ENCODE results near the gene ZRANB3. TPM values are rescaled to one million over a fixed set of nuclear protein-coding genes. Genes with fewer than 3 reads are reported as not detected.

The ZRANB3 gene
- total RNA-seq, 1 donor from 2014 or later = 18.6 TPM

DNA sequence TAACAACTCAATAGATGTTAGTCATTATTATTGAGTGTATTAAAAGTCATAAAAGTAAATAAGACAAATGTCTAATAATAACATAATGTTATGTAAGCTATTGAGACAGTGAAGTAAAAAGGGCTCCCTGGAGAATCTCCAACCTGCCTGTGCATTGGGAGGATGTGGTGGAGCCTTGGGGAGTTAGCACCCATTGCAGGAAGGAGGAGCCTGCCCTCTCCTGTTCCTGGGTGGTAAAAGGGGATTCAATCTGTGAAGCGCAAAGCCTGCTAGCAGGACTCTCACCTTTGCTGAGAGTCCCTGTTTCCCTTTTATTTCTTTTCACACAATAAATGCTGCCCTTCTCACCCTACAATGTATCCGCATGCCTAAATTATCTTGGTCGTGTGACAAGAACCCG is 272.8 kb downstream of the ZRANB3 start:
- DNase-seq (ENCODE audit: low read depth, low spot score) = no peak
- Mint-ChIP-seq H3K27ac (ENCODE audit: unreplicated experiment) (no peak overlapping the region), H3K4me3 (no peak overlapping the region)

DNA sequence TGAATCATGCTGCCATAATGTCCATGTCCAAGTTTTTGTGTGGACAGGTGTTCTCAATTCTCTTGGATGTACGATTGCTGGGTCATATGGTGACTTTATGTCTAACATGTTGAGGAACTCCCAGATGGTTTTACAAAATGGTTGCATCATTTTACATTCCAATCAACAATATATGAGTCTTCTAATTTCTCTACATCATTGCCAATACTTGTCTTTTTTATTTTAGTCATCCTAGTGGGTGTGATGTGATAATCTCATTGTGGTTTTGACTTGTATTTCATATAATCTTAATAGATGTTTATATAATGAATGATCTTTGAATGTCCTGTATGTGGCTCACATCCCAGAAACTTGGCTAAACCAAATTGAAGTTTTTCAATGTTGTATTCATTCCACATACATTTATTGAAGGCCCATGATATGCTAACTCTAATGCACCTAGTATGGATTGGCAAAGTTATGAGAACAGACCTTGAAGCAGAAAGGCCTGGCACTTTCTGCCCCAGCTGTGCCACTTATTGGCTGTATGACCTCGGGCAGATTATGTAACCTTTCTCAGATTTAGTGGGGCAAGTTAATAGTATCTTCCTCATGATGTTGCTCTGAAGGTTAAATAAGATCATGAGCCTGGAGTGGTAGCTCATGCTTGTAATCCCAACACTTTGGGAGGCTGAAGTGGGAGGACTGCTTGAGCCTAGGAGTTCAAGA is 273.5 kb downstream of the ZRANB3 start:
- no peaks in the 10 kb centered on the region for H3K27me3 Mint-ChIP-seq (ENCODE audit: low read depth)
- no peaks in the 10 kb centered on the region for H3K9me3 Mint-ChIP-seq
- H3K36me3 Mint-ChIP-seq (ENCODE audit: low read depth) = peaks cover 9% of the 10 kb centered on the region
- H3K4me3 Mint-ChIP-seq = no peak overlapping the region
- H3K4me1 Mint-ChIP-seq = peaks cover 7% of the 10 kb centered on the region
- TF ChIP-seq, protein P1, sequence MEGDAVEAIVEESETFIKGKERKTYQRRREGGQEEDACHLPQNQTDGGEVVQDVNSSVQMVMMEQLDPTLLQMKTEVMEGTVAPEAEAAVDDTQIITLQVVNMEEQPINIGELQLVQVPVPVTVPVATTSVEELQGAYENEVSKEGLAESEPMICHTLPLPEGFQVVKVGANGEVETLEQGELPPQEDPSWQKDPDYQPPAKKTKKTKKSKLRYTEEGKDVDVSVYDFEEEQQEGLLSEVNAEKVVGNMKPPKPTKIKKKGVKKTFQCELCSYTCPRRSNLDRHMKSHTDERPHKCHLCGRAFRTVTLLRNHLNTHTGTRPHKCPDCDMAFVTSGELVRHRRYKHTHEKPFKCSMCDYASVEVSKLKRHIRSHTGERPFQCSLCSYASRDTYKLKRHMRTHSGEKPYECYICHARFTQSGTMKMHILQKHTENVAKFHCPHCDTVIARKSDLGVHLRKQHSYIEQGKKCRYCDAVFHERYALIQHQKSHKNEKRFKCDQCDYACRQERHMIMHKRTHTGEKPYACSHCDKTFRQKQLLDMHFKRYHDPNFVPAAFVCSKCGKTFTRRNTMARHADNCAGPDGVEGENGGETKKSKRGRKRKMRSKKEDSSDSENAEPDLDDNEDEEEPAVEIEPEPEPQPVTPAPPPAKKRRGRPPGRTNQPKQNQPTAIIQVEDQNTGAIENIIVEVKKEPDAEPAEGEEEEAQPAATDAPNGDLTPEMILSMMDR (conservative IDR thresholded peaks at IDR 0.05) = no peak
- no peak for DNase-seq (ENCODE audit: low read depth, low spot score)
- no peak overlapping the region for H3K27ac Mint-ChIP-seq (ENCODE audit: unreplicated experiment)

More for the DNA sequence above, 272.8 kb downstream of the ZRANB3 start:
- Mint-ChIP-seq H3K27me3 (ENCODE audit: low read depth) (no peaks in the 10 kb centered on the region), H3K4me1 (peaks cover under 1% of the 10 kb centered on the region), H3K36me3 (ENCODE audit: low read depth) (peaks cover 3% of the 10 kb centered on the region), H3K9me3 (no peaks in the 10 kb centered on the region)
- TF ChIP-seq, protein P1 (conservative IDR thresholded peaks at IDR 0.05) = no peak

DNA sequence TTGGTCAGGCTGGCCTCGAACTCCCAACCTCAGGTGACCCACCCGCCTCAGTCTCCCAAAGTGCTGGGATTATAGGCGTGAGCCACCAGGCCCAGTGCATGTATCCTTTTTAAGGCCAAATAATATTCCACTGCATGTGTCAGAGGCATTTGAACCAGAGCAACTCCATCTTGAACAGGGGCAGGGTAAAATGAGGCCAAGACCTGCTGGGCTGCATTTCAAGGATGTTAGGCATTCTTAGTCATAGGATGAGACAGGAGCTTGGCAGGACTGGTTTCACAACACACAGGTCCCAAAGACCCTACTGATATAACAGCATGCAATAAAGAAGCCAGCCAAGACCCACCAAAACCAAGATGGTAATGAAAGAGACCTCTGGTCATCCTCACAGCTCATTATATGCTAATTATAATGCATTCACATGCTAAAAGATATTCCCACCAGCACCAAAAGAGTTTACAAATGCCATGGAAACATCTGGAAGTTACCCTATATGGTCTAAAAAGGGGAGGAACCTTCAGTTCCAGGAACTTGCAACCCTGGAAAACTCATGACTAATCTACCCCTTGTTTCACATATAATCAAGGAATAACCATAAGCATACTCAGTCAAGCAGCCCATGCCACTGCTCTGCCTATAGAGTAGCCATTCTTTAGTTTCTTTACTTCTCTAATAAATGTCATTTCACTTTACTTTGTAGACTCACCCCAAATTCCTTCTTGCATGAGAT is 274.3 kb downstream of the ZRANB3 start:
- TF ChIP-seq, protein P1 (conservative IDR thresholded peaks at IDR 0.05) = no peak
- Mint-ChIP-seq H3K36me3 (ENCODE audit: low read depth) (peaks cover 10% of the 10 kb centered on the region), H3K27me3 (ENCODE audit: low read depth) (no peaks in the 10 kb centered on the region), H3K4me3 (no peak overlapping the region), H3K9me3 (no peaks in the 10 kb centered on the region), H3K4me1 (peaks cover 8% of the 10 kb centered on the region), H3K27ac (ENCODE audit: unreplicated experiment) (no peak overlapping the region)
- no peak for DNase-seq (ENCODE audit: low read depth, low spot score)

DNA sequence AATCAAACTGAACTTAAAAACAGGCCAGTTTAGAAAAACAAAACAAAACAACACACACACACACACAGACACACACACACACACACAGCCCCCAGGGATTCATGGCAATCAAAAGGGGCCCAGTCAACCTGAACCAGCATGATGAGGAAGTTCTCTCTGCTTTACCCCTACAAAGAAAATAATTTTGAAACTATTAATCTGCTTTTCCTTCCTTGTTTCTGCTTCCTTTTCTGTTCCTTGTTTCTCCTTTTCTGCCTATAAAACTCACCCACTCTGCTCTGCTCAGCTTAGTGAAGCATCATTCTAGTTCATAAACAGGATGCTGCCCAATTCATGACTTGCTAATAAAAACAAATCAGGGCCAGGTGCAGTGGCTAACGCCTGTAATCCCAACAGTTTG is 275.8 kb downstream of the ZRANB3 start:
- no peak overlapping the region for H3K4me3 Mint-ChIP-seq
- TF ChIP-seq, protein P1 (conservative IDR thresholded peaks at IDR 0.05) = no peak
- H3K27ac Mint-ChIP-seq (ENCODE audit: unreplicated experiment) = no peak overlapping the region
- peaks cover 20% of the 10 kb centered on the region for H3K36me3 Mint-ChIP-seq (ENCODE audit: low read depth)
- peaks cover 8% of the 10 kb centered on the region for H3K4me1 Mint-ChIP-seq
- H3K9me3 Mint-ChIP-seq = peaks cover 6% of the 10 kb centered on the region
- no peak for DNase-seq (ENCODE audit: low read depth, low spot score)
- no peaks in the 10 kb centered on the region for H3K27me3 Mint-ChIP-seq (ENCODE audit: low read depth)

DNA sequence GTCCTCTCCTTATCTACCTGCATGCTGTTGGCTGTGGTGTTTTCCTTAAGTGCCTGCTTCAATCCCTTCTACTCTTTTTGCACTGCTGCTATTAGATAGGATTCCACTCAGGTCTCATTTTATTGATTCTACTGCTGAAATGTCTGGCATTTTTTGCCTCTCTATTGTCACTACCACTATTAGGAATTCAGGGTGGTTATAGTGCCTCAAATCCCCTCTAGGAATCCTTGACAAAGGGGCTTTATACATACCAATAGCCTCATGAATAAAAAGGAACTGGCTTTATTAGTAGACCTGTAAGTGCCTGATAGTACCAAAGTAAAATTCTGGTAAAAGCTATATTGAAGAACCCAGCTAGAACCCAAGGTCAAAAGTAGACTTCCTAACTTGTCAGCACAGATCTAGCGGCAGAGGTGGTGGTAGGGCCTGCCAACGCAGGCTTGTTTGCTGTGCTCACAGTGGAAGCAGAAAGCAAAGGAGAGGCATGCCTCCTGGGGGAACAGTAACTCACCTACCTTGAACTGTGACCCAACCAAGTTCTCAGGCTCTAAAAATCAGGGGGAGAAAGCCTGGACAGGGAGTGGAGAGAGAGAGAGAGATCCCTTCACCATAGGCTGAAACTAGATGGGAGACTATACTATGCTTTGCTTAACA is 278.1 kb downstream of the ZRANB3 start:
- no peaks in the 10 kb centered on the region for H3K27me3 Mint-ChIP-seq (ENCODE audit: low read depth)
- DNase-seq (ENCODE audit: low read depth, low spot score) = no peak
- TF ChIP-seq, protein P1 (conservative IDR thresholded peaks at IDR 0.05) = no peak
- H3K27ac Mint-ChIP-seq (ENCODE audit: unreplicated experiment) = no peak overlapping the region
- H3K36me3 Mint-ChIP-seq (ENCODE audit: low read depth) = peaks cover 36% of the 10 kb centered on the region
- peaks cover 15% of the 10 kb centered on the region for H3K9me3 Mint-ChIP-seq
- no peak overlapping the region for H3K4me3 Mint-ChIP-seq
- peaks cover 8% of the 10 kb centered on the region for H3K4me1 Mint-ChIP-seq
